NCI-H1694 treated with DMSO at 0.1 percent for 48 hours (cell line): Measurements from ENCODE around the gene SLC25A17.
A peak's percentile ranks its signal among the peaks of the same experiment; 100 is the strongest.

Experiments
- DNase-seq: peaks from one replicate; lab custom pipeline; 2025; lab: John Stamatoyannopoulos, UW

Gene SLC25A17

DNA sequence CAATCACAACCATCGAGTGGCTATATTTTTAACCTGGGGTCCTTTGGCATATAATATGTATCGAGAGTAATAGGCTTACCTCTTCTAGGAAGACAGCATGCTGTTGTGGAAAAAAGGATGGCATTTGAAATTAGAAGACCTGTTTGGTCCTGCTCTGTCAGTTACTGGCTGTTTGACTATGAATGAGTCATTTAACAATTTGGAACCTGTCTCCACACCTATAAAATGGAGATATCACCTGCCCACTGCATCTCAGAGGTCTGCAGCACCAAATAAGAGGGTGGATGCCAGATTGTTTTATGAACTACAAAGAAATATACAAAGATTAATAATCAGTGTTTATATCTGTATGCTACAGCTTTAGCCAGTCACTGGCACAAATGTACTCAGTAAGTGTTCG is 60.8 kb downstream of the SLC25A17 start:
- DNase-seq, result no peak

DNA sequence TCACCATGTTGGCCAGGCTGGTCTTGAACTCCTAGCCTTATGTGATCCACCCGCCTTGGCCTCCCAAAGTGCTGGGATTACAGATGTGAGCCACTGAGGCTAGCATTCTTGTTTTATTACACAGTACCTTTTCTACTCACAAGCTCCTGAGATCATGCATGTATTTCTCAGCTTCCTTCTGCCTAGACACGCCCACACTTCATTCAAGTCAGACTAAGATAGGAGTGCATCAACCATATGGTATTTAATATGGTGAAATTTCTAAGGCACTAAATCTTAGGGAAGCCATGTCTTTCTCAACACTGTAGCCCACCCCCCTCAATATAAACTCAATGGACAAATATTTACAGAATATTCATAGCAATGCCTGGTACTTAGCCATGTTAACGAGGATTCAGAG is 62.1 kb downstream of the SLC25A17 start:
- no peak for DNase-seq

DNA sequence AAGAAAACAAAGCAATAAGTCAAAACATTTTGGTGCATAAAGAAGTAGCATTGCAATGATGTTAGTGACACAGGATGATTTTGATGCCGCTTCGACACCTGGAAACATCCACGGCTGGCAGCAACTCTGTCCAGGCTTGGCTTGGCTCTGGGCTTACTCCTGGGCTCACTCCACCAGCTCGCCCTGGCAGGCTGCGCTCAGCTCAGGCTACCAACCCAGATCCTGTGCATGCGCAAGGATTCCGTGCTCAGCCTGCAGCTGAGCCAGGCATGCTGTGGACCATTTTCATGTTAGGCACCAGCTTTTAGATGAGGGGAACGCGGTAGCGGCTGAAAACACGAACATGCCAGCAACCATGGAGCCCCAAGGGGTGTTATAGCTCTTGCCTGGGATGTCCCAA is 66.0 kb downstream of the SLC25A17 start:
- no peak for DNase-seq

DNA sequence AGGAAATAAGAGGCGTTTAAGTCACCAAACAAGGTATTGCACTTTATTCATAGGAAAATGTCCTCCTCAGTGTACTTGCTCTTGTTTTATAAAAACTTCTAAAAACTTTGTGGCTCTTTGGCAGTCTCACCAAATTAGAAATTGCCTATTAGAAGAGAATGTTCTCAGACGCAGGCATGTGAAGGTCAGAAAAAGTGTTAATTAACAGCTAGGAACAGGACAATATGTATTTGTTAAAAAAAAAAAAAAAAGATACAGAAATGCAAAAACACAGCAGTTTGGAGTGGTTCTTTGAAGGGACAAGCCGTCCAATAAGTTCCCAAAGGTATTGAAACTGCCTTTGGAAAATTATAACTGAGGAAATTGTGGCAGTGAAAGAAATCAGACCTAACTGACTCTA is 67.9 kb downstream of the SLC25A17 start:
- no peak for DNase-seq

DNA sequence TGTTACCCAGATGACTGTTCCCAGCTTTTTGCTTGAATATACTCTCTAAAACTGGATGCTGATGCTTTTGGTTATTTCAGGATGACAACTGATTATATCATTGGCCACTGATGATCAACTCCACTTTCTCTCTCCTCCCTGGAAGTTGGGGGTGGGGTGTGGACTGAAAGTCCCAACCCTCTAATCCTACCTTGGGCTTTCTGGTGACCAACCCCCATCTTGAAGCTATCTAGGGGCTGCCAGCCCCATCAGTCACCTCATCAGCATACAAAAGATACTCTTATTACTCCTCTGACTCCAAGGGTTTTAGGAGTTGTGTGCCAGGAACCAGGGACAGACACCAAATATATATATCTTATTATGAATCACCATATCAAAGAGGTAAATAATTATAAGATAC is 69.3 kb downstream of the SLC25A17 start:
- DNase-seq, result no peak

DNA sequence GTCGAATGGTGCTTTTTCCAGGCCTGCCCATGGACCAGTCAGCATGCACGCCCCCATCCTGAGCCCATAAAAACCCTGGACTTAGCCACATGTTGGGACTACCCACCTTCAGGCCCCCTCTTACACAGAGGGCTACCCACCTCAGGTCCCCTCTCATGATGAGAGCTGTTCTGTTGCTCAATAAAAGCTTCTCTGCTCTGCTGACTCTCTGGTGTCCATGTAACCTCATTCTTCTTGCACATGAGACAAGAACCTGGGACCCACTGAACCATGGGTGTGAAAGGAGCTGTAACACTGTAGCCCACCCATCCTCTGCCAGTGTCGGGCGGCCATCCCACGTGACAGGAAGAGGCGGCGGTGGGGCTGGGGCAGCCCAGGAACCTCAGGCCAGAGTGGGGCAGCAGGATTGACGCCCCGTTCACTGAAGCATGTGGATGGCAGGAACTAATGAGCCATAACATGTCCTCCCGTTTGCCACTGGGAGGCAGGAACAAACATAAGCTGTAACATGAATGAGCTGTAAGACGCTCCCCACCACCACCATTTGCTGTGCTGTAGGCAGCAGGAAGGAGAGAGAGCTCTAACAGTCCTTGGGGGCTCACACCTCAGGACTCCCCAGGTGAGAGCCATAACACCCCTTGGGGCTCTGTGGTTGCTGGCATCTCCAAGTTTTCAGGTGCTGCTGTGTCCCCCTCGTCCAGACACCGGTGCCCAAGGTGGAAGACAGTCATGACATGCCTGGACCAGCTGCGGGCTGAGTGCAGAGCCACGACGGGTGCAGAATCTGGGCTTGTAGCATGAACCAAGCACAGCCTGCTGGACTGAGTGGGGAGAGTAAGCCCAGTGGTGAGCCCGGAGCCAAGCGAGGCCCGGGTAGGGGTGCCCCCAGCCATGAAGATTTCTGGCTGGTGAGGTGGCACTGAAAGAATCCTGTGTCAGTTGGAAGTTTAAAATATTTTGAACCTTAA is 70.5 kb downstream of the SLC25A17 start:
- DNase-seq, result no peak

DNA sequence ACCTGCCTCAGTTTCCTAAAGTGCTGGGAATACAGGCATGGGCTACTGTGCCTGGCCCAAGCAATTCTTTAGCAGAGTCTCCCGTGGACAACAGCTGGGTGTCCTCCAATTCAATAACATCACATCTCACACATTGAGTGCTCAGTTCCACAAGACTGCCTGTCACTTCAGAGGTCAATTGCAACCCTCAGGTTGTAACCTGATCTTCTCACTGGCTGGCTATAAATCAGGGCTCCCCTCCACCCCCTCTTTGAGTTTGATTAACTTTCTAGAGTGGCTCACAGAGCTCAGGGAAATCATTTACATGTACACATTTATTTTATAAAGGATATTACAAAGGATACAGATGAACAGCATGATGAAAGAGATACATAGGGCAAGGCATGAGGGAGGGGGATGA is 71.8 kb downstream of the SLC25A17 start:
- no peak for DNase-seq

DNA sequence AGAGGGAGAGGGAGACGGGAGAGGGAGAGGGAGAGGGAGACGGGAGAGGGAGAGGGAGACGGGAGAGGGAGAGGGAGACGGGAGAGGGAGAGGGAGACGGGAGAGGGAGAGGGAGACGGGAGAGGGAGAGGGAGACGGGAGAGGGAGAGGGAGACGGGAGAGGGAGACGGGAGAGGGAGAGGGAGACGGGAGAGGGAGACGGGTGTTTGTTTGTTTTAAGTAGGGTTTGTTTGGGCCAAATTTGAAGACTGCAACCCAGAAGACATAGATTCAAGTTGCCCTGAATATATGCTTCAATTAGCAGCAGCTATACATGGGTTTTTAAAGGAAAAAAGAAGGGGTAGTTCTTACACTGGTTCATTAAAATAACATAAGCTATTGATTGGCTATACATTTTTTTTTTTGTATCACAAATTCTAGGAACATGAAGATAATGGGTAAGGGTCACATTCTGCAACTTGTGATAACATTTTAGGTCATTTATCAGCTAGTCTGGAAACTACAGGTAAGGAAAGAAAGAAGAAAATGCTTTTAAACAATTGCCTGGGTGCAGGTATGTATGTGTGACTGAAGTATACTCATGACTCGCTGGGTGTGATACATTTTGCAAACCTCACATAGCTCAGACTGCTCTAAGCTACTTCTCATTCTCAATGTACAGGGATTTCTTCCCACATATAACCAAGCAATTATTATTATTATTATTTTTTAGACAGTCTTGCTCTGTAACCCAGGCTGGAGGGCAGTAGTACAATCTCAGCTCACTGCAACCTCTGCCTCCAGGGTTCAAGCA is 72.5 kb downstream of the SLC25A17 start:
- DNase-seq, result no peak

DNA sequence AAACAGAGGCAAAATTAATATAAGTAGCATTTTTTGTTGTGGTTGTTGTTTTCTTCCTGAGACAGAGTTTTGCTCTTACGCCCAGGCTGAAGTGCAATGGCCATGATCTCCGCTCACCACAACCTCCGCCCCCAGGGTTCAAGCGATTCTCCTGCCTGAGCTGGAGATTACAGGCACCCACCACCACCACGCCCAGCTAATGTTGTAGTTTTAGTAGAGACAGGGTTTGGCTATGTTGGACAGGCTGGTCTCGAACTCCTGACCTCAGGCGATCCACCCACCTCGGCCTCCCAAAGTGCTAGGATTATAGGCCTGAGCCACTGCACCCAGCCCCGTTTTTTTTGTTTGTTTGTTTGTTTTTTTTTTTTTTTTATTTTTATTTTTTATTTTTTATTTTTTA is 75.4 kb downstream of the SLC25A17 start:
- no peak for DNase-seq

DNA sequence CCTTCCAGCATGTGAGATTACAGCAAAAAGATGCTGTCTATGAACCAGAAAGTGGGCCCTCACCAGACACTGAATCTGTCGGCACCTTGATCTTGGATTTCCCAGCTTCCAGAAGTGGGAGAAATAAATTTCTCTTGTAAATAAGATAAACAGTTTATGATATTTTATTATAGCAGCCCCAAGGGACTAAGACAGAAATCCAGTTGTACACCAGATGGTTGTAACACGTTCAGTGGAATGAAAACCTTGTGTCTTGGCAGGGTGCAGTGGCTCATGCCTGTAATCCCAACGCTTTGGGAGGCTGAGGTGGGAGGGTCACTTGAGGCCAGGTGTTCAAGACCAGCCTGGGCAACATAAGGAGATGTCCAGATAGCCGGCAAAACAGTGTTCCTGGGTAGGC is 78.0 kb downstream of the SLC25A17 start:
- DNase-seq, result peak; percentile 34

DNA sequence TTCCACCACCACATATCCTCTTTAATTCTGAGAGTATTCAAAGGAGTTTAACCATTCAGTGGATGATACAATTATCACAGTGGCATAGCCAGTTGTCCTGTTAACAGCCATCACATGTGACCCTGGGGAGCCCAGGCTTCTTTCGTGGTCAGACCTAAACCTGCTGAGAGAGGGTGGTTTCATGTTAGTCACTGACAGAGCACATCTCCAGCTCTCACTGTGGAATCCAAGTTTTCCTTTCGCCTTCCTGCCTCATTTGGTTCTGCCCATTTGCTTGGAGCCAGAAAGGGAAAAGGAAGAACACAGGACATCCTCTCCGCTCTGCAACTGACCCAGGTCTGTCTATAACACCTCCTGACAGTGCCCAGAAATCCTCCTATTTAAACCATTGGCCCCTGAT is 79.4 kb downstream of the SLC25A17 start:
- no peak for DNase-seq

DNA sequence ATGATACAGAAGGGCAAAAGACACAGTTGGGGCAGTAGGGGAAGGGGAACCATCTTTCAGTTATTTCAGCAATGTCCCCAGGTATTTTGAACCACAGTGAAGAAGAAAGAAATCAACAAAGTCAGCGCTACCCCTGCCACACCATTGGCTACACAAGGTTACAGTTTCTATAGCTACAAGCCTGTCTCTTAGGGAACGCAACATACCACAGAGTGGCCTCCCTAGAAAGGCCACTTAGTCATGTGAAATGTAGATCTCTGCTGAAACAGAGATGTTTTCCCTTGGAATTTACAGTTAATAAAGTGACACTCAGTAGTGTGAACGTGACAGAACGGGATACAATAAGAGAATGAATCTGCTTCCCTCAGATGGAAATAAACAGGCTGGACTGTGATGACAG is 85.2 kb downstream of the SLC25A17 start:
- no peak for DNase-seq

DNA sequence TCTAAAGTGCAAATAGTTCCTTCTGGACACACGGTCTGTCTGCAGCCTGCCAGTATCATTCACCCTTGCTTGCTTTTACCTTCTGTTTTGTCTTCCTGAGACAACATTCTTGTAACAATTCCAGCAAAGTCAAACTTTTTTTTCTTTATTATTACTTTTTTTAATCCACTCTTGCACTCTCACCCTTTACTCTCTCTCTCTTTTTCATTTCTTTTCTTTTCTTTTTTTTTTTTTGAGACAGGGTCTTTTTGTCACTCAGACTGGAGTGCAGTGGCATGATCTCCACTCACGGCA is 86.2 kb downstream of the SLC25A17 start:
- no peak for DNase-seq

DNA sequence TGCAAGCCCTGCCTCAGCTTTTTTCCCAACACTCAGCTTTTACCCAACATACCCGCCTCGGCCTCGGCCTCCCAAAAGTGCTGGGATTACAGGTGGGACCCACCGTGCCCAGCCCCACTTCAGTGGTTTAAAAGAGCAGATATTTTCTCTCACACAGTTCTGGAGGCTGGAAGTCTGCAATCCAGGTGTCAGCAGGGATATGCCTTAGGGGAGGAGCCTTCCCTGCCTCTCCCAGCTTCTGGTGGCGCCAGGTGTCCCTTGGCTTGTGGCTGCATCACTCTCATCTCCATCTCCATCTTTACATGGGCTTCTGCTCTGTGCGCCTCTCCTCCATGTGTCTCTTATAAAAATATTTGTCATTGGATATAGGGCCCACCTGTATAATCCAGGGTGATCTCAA is 89.9 kb downstream of the SLC25A17 start:
- no peak for DNase-seq

DNA sequence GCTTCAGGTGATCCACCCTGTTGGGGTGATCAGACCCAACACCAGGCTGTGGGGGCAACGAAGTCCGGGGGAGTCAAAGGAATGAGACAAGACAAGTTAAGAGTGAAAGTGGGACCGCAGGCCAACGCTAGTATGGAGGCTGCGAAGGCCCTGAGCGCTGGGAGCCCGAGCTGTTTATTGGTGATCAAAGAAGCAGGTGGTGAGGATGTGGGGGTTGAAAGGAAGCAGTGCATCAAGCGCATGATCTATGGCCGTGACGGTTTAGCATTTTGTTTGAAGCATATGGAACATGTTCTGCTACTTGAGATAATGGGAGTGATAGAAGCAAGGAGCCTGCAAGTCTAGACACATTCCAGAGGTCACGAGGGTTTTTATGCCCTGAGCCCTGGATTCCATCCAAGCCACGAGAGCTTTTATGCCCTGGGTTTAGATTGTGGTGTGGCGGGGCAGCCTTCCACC is 90.4 kb downstream of the SLC25A17 start:
- DNase-seq, result no peak

DNA sequence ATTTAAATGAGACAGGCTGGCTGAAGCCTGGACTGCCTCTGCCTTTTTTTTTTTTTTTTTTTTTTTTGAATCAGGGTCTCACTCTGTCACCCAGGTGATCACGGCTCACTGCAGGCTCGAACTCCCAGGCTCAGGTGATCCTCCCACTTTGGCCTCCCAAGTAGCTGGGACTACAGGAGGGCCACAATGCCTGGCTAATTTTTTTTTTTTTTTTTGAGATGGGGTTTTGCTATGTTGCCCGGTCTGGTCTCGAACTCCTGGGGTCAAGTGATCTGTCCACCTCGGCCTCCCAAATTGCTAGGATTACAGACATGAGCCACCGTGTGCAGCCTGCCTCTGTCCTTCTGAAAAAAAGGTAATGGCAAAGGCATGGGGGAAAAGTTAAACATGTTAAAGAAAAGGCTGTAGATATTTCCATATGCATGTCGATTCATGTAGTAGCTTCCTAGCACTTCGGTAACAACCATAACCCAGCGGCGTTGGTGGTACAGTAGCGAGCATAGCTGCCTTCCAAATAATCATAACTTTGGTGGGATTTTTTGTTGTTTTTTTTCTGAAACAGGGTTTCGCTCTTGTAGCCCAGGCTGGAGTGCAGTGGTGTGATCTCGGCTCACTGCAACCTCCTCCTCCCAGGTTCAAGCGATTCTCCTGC is 91.1 kb downstream of the SLC25A17 start:
- no peak for DNase-seq

DNA sequence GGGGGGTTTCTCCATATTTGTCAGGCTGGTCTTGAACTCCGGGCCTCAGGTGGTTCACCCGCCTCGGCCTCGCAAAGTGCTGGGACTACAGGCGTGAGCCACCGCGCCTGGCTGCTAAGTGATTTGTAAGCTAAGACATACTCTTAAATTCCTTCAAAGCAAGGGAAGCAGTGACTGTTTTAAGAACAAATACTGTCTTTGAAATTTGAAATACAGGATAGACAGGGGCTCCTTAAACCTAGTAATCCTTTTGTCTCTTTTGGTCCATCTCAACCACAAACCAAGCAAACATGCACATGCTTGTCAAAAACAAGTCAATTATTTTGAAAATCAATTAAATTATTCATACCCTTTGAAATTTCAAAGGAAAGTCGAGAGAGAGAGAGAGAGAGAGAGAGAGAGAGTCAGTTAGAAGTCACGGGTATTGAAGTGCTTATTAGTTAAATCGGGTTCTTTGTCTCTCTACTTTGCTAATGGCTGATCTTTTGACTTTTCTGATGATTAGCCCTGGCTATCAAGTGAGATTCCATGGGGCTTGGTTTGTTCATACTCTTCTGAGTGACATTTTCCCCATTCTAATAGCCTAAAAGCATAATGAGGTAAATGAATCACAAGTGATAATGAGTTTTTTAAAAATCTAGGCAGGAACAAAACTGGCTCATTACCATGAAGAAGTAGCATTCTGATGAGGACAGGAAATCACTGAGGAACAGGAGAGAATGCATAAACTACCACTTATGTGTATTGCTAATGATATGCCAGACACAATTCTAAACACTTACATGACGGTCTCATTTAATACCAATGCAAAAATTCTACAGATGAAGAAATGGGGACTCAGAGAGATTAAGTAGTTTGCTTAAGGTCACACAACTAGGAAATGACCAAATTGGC is 91.8 kb downstream of the SLC25A17 start:
- DNase-seq, result no peak

DNA sequence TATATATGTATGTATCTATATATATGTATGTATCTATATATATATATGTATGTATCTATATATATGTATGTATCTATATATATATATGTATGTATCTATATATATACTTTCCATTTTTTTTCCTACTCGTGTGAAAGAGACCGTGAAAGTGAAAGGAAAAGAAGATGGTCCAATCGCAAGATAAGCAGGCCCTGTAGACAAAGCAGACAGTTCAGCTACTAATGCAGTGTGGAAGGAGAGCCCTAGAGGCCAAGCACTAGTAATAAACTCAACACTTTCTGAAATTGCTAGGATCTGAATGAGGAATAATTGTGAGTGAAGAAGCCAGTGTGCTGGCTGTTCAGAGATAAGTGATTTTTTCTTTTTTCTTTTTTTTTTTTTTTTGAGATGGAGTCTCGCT is 92.6 kb downstream of the SLC25A17 start:
- no peak for DNase-seq

DNA sequence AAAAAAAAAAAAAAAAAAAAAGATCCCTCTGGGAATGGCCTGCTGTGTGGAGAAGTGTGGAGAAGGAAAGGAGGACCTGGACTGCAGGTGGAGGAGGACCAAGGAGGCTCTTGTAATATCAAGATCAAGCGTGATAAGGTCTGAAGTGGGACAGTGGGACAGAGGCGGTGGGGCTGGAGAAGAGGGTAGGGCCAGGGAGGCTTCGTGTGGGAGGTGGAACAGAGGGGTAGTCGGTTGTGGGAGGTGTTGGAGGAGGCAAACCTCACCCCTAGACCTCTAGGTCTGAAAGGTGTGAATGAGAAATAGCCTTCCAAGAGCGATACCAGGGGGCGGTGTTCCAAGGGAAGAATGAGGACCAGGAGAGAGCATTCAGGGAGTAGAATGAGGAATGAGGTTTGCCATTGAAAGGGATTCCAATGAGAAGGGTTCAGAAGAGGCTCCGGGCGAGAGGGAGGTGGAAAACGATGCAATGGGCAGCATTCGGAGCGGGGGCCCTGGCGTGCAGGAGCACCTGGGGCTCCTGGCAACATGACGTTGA is 95.7 kb downstream of the SLC25A17 start:
- no peak for DNase-seq

DNA sequence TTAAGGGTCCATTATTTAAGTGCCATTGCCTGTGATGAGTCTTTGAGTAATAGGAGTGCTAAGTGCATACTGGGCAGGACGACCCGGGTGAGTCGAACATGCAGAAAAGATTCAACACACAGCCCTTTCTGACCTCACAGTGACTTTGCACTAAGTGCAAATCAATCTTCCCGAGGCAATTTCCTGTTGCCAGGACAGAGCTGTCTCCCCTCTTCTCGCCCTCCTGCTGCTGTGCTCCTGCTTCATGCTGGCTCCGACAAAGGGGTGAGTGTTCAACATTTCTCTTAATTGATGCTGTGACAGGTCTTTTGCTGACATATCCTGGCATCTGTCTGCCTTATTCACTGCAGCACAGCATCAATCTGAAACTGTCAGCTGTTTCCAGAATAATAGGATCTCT is 97.9 kb downstream of the SLC25A17 start:
- peak; percentile 95 for DNase-seq

DNA sequence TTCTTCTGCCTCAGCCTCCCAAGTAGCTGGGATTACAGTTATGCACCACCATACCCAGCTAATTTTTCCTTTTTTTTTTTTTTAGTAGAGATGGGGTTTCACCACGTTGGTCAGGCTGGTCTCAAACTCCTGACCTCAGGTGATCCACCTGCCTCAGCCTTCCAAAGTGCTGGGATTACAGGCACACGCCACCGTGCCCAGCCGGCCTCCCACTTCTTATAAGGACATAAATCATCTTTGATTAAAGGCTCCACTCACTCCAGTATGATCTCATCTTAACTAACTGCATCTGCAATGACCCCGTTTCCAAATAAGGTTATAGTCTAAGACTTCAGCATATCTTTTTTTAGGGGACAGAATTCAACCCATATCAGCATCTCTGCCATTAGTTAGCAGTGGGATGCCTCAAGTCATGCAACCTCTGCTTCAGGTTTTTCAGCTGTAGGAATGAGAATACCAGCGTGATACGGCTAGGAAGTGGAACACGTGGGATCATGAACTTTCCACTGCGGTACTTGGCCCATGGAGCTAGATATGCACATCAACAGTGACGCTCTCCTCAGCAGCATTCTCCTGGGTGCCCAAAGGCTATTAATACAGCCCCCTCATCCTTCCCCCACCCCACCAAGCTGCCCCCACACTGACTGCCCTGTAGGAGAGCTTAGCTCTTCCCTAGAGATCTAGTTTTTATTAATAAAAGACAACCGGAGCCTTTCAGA is 98.4 kb downstream of the SLC25A17 start:
- no peak for DNase-seq
